Measurements from ENCODE around the gene TWNK. TPM values are rescaled to one million over a fixed set of nuclear protein-coding genes. Genes with fewer than 3 reads are reported as not detected.
"Not testable (repeated sequence)": the region's sequence is repeated elsewhere in the genome, so short reads cannot be mapped to it uniquely, and the experiment has no call there.

The TWNK gene
- total RNA-seq, 1 donor from 2014 or later: 5.1 TPM

DNA sequence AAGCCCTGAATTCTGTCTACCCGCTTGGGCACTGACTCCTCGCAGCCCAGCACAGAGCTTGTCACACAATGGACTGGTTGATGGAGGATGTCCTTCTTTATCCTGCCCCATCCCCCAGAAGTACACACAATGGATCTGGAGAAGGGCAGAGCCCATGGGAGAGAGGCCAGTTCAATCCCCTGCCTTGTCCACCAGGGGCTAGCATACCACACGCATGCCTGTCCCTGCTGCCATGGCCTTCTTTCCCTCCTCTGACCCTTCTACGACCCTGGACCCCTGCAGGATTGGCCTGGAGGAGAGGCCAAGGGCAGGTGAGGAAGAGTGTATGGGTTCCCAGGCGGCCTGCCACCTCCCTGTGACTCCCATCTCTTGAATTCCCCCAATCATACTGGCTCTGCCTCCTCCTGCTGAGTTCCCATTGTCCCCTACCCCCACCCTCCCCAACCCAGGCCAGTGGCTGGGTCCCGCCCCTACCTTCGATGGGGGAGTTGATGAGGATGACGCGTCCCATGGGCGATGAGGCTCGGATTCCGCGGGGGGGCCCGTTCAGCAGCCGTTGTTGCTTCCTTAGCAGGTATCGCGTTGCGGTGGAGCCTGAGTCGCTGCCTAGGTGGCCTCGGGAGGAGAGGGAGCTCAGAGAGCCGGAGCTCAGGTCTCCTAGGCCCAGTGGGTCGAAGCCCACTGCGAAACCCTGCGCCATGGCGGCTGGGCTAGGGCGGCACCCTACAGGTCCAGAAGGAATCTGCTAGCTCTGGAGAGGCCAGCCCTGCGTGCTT, 42.4 kb downstream of the TWNK start:
- no peak for DNase-seq (ENCODE audit: low read depth)

- DNase-seq (ENCODE audit: low read depth): no peak
Observed at GRCh38 chr10:101030496-101031127, 43.3 kb downstream of the TWNK start.

DNA sequence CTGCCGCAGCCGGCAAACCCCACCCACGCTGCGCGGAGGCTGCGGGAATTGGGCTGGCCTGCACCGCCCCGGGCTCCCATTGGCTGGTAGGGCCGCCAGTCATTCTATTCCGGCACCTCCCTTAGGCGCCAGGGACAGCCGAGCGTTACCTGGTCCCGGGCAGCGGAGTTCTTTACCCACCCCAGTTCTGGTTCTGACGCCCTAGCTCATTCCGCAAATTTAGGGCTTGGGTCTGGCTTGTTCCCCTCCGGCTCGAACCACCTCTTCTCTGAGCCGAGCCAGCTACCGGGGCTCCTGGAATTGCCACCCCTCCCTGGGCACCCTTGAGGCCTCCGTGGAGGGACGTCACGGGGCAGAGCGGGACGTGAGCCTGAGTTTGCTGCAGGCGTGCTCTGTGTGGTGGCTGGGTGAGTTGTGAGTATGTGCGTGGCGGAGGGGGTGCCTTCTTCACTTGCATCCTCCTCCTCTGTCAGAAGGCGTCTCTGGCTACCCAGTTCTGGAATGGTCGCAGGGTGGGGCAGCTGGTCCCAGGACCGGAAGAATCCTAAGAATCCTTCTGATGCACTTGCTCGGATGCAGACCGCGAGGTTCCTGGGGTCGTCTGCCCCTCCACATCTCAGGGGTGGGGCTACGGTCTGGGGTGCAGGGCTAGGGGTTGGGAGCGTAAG, 43.9 kb downstream of the TWNK start, which contains the start of the genes PDZD7 and SFXN3:
PDZD7 (minus strand) TSS at position 2 of the 668 bp plus-strand sequence. CDS start 910 bp downstream, outside the sequence.
SFXN3 (plus strand) TSS at position 107 of the 668 bp plus-strand sequence. CDS start 3,461 bp downstream, outside the sequence.
- DNase-seq (ENCODE audit: low read depth): peak; percentile 92

GRCh38 chr10:101031796-101032636, 44.7 kb downstream of the TWNK start:
- peak; percentile 83 for DNase-seq (ENCODE audit: low read depth)

- peak; percentile 89 for DNase-seq (ENCODE audit: low read depth)
Observed at GRCh38 chr10:101032637-101033224, 45.4 kb downstream of the TWNK start.

DNA sequence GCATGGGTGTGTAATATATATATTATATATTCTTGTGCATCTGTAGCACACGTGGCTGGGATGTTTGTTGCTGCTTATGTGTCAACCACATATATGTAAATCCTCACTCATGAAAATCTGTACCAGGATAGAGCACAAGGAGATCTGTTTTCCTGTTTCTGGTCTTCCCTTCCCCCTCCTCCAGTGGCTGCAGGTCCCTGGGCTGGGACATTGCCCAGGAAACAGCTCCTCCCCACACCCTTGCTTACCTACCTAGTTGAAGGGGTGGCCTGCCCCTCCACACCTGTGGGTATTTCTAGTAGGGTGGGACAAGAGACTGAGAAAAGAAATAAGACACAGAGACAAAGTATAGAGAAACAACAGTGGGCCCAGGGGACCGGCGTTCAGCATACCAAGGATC, 45.9 kb downstream of the TWNK start:
- DNase-seq (ENCODE audit: low read depth): no peak

DNA sequence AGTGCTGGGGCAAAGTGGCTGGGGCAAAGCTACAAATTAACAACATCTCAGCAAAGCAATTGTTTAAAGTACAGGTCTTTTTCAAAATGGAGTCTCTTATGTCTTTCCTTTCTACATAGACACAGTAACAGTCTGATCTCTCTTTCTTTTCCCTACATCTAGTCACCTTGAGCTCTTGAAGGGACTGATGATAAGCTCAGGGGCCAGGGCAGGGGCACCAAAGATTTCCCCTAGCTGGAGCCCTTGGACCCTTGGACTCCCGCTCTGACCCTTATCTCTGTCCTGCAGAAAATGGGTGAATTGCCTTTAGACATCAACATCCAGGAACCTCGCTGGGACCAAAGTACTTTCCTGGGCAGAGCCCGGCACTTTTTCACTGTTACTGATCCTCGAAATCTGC, 47.1 kb downstream of the TWNK start:
- not testable (repeated sequence) for DNase-seq (ENCODE audit: low read depth)

- DNase-seq (ENCODE audit: low read depth): no peak
Observed at GRCh38 chr10:101035314-101035713, 48.0 kb downstream of the TWNK start.

DNA sequence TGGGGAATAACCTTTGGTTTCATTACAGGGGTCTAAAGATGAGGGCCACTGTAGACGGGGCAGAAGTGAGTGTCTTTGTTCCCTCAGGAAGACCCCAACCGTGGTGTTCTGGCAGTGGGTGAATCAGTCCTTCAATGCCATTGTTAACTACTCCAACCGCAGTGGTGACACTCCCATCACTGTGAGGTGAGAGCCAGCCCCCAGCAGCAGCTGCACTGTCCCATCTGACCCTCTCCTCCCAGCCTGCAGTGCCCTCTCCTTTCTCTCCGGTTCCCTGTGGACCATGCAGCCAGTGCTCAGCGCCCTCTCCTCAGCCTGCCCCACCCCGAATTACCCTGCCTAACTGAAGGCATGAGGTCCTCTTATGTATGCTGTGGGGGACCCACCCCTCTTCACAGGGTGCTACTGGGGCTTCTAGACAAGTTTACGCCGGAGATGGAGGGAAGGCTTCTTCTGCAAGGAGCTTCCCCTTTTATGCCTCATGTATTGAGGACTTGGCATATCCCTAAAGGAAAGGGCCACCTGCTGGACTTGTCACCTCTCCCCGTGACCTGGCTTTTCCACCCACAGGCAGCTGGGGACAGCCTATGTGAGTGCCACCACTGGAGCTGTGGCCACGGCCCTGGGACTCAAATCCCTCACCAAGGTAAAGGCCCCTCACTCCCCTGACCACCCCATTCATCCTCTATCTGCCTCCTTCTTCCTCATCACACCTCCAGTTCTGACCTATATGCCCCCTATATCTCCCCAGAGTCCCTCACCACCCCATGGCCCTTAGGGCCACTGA, 48.8 kb downstream of the TWNK start:
- DNase-seq (ENCODE audit: low read depth): peak; percentile 81

- no peak for DNase-seq (ENCODE audit: low read depth)
Observed at GRCh38 chr10:101036726-101037125, 49.4 kb downstream of the TWNK start.

DNA sequence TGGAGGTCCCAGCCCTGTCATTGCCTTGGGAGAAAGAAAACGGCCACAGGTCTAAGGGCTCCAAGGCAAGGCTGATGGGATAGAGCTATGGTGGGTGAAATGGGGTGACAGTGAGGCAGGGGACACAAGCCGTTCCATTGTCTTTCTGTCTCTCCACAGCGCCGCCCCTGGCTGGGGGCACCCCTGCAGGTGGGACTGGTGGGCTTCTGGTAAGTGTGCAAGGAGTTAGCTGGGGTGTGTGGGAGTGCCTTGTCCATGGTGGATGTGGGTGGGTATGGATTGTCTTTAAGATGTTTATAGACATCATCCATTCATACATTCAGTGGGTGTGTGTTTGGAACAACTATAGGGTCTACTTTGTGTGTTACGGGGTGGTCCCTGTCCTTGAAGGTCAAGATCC, 51.1 kb downstream of the TWNK start:
- DNase-seq (ENCODE audit: low read depth): no peak

- no peak for DNase-seq (ENCODE audit: low read depth)
Observed at GRCh38 chr10:101040061-101040460, 52.7 kb downstream of the TWNK start.

- DNase-seq (ENCODE audit: low read depth): no peak
Observed at GRCh38 chr10:101040851-101041250, 53.5 kb downstream of the TWNK start.

DNA sequence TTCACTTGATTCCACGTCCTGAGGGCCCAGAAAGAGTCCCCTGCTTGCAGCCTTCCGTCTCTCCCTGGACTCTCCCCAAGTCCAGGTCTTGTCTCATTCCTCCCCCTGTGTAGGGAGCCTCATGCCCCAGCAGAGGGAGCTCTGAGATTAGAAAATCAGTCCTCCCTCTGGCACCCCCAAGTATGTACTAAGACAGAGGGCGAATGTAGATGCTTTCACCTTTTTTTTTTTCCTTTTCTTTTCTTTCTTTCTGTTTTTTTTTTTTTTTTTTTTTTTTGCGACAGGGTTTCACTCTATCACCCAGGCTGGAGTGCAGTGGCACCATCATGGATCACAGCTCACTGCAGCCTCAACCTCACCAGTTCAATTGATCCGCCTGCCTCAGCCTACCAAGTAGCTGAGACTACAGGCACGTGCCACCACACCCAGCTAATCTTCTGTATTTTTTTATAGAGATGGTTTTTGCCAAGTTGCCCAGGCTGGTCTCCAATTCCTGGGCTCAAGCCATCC, 54.0 kb downstream of the TWNK start:
- peak; percentile 90 for DNase-seq (ENCODE audit: low read depth)

DNA sequence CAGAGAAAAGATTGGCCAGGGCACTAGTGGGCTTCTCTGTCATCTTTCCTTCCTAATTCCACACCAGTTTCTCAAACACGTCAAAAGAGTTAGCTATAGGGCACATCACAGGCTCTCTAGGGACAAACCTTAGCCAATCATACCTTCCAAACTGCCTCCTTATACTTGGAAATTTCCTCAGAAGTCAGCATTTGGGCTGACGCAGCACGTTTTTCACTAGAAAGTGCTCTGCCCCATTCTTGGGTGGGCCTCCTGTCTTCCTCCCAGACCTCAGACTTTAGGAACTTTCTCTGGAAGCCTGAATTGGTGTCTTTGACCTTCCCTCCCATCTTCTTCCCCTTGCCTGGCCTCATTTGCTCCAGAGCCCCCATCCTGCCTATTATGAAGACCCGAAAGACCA, 54.8 kb downstream of the TWNK start:
- no peak for DNase-seq (ENCODE audit: low read depth)

DNA sequence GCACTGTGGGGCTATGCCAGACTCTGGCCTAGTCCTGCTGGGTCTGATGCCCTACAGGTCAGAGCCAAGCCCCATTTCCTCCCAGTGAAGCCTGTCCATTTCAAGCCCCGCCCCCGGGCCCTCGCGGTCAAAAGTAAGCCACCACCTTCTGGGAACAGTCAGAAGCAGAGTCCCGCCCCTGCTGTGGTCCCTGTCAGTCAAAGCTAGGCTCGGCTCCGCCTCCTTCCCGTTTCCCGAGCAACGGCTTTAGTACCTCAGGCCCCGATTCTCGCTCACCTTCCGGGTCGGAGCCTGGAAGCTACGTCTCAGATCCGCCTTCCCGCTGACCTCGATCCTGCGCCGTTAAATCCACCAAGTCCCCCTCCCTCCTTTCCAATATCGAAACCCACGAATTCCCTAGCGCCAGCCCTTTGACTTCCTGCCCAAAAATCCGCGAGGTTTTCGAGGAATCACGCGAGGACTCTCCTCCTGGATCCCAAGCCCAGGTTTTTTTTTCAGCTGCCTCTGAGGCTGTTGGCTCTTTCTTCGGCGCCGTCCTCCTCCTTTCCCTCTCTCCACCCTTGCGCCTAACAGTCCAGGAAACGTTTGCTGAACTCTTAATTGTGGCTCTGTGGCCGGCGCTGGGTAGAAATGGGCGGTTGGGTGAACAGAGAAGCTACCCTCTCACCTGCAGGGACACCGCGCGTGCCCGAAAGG, 55.5 kb downstream of the TWNK start:
- DNase-seq (ENCODE audit: low read depth): peak; percentile 97

DNA sequence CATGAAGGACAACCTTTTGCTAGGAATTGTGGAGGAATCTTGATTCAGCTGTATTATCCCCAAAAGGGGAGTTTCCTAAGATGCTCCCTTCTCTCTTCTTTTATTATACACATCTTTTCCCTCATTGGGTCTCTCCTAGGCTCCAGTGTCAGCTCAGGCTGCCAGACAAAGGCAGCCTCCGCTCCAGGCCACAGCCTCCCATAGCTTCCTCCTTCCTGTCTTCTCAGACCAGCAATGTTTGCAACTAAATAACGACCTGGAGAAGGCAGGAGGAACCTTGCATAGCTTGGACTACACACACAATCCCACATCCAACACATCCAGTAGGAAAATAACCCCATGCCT, 56.0 kb downstream of the TWNK start:
- DNase-seq (ENCODE audit: low read depth): no peak
